ENCODE measurements around the gene NR6A1. TPM values are rescaled to one million over a fixed set of nuclear protein-coding genes. Genes with fewer than 3 reads are reported as not detected.

Gene NR6A1
- total and polyA plus RNA-seq, 9 donors: 0.29 to 1.7 (median 1.00) TPM

DNA sequence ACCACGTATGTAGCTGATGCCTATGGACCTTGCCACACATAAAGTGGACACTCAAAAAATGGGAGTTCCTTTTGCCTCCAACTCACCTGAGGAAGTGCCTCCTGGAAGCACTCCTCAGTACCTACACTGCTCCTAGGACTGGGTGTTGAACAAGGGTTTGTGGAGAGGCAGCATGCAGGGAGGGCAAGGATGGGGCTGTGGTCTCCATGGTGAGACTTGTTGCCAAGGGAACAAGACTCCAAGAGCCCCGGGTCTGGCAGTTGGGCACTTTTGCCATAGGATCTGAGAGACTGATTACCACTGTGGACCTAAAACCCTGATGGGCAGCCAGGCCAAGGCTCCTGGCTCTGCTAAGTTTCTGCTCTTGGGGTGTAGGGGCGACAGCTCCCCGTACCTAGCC lies 257.0 kb downstream of the NR6A1 start:
- no peak overlapping the region for H3K4me3 ChIP-seq
- TF ChIP-seq EP300 (IDR thresholded peaks at IDR 0.05) (no peak), POLR2A (IDR thresholded peaks at IDR 0.05) (no peak)
- TF ChIP-seq, protein P1, sequence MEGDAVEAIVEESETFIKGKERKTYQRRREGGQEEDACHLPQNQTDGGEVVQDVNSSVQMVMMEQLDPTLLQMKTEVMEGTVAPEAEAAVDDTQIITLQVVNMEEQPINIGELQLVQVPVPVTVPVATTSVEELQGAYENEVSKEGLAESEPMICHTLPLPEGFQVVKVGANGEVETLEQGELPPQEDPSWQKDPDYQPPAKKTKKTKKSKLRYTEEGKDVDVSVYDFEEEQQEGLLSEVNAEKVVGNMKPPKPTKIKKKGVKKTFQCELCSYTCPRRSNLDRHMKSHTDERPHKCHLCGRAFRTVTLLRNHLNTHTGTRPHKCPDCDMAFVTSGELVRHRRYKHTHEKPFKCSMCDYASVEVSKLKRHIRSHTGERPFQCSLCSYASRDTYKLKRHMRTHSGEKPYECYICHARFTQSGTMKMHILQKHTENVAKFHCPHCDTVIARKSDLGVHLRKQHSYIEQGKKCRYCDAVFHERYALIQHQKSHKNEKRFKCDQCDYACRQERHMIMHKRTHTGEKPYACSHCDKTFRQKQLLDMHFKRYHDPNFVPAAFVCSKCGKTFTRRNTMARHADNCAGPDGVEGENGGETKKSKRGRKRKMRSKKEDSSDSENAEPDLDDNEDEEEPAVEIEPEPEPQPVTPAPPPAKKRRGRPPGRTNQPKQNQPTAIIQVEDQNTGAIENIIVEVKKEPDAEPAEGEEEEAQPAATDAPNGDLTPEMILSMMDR (IDR thresholded peaks at IDR 0.05): no peak
- no peak overlapping the region for H3K27ac ChIP-seq
- peaks cover 31% of the 10 kb centered on the region for H3K4me1 ChIP-seq (ENCODE audit: insufficient read depth)
- no peaks in the 10 kb centered on the region for H3K36me3 ChIP-seq
- intact Hi-C loops (cut with DNase I): no loop called here
- no peaks in the 10 kb centered on the region for H3K9me3 ChIP-seq
- 83 to 90% (median 85%) methylated on average over 4 of the region's 4 CpGs for WGBS, 3 donors
- no peaks in the 10 kb centered on the region for H3K27me3 ChIP-seq
- no peak for DNase-seq

DNA sequence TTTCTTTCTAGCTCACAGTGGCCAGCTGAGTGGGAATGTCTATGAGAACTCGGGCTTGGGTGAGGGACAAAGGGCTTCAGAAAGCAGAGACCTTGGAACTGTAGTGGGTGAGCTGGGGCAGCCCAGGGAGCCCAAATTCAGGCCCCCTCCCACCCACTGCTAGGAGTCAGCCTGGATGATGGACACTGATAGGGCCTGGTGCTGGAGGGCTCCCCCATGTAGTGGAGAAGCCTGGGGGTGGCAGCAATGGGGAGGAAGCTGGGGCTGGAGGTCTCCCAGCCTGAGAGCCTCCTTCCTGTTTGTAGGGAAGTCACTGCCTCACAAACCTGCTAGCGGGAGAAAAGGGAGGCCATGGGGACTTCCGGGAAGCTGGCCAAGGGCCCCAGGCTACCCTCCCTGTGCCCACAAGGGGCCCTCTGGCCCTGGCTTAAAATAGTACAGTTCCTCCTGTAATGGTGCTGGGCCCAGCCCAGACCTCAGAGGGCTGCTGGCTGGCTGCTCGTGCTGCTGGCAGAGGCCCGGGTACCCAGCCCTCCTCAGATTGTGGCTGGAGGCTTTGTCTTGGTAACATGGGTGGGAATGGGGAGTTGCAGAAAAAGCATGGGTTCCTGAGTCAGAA lies 257.6 kb downstream of the NR6A1 start:
- no peaks in the 10 kb centered on the region for H3K9me3 ChIP-seq
- peaks cover 31% of the 10 kb centered on the region for H3K4me1 ChIP-seq (ENCODE audit: insufficient read depth)
- intact Hi-C loops (cut with DNase I): no loop called here
- peak overlapping the region in 1 of 2 donors; percentile 43 for H3K27ac ChIP-seq
- H3K27me3 ChIP-seq: no peaks in the 10 kb centered on the region
- TF ChIP-seq EP300 (IDR thresholded peaks at IDR 0.05) (no peak), POLR2A (IDR thresholded peaks at IDR 0.05) (no peak)
- TF ChIP-seq, protein P1 (IDR thresholded peaks at IDR 0.05): no peak
- no peak for DNase-seq
- no peaks in the 10 kb centered on the region for H3K36me3 ChIP-seq
- WGBS, 3 donors: 53 to 56% (median 55%) methylated on average over 5 of the region's 5 CpGs
- no peak overlapping the region for H3K4me3 ChIP-seq

GRCh38 chr9:124512806-124513204 lies 258.3 kb downstream of the NR6A1 start:
- WGBS, 3 donors: 40 to 55% (median 46%) methylated on average over 9 of the region's 9 CpGs
- H3K9me3 ChIP-seq: no peaks in the 10 kb centered on the region
- H3K4me3 ChIP-seq: no peak overlapping the region
- peaks cover 32% of the 10 kb centered on the region for H3K4me1 ChIP-seq (ENCODE audit: insufficient read depth)
- DNase-seq: no peak
- TF ChIP-seq POLR2A (IDR thresholded peaks at IDR 0.05): no peak
- no peak for TF ChIP-seq EP300 (IDR thresholded peaks at IDR 0.05)
- TF ChIP-seq, protein P1 (IDR thresholded peaks at IDR 0.05): no peak
- no peaks in the 10 kb centered on the region for H3K36me3 ChIP-seq
- H3K27ac ChIP-seq: peak overlapping the region in 1 of 2 donors; percentile 56
- H3K27me3 ChIP-seq: no peaks in the 10 kb centered on the region
- intact Hi-C loops (cut with DNase I): no loop called here

GRCh38 chr9:124511891-124512805 lies 259.0 kb downstream of the NR6A1 start:
- H3K27ac ChIP-seq: peak overlapping the region in 1 of 2 donors; percentile 56
- no peaks in the 10 kb centered on the region for H3K27me3 ChIP-seq
- TF ChIP-seq EP300 (IDR thresholded peaks at IDR 0.05) (no peak), POLR2A (IDR thresholded peaks at IDR 0.05) (no peak)
- TF ChIP-seq, protein P1 (IDR thresholded peaks at IDR 0.05): no peak
- H3K9me3 ChIP-seq: no peaks in the 10 kb centered on the region
- H3K4me1 ChIP-seq (ENCODE audit: insufficient read depth): peaks cover 35% of the 10 kb centered on the region
- WGBS, 3 donors: 16 to 25% (median 17%) methylated on average over 23 of the region's 23 CpGs
- no peak overlapping the region for H3K4me3 ChIP-seq
- peak; percentile 55 to 84 (median 75) for DNase-seq
- H3K36me3 ChIP-seq: no peaks in the 10 kb centered on the region
- intact Hi-C loops (cut with DNase I): no loop called here

Measured in ovary (tissue), 9 donors.